Measurements from ENCODE around the gene SLC24A3.

GRCh38 chr20:19501476-19502115 lies 289.2 kb downstream of the SLC24A3 start:
- no peak for TF ChIP-seq CTCF (conservative IDR thresholded peaks at IDR 0.05; ENCODE audit: low read depth in 2 of 2)
- no peak for TF ChIP-seq EZH2 (IDR thresholded peaks at IDR 0.05; ENCODE audit: low read depth, unreplicated experiment)
- no peak for TF ChIP-seq JUNB (IDR thresholded peaks at IDR 0.05; ENCODE audit: unreplicated experiment)
